PC-9 (cell line): ENCODE measurements around the gene CCDC146. TPM values are rescaled to one million over a fixed set of nuclear protein-coding genes. Genes with fewer than 3 reads are reported as not detected.
"Not testable (repeated sequence)": the region's sequence is repeated elsewhere in the genome, so short reads cannot be mapped to it uniquely, and the experiment has no call there.

Experiments
- BruUV-seq: library from RNA; stranded (reverse); fragments of 400-500 nt; replicated peaks from 2 replicates; lab custom pipeline; 2021; lab: Mats Ljungman, UMichigan
- CTCF ChIA-PET: fragments of 300-600 bp; sonication (Branson Sonifier 250); formaldehyde crosslinking; loops from one replicate; lab custom pipeline; 2022; ENCODE audit warnings: antibody characterized with exemption; lab: Charles Lee
- POLR2A ChIA-PET: fragments of 300-600 bp; sonication (Branson Sonifier 250); formaldehyde crosslinking; loops from one replicate; lab custom pipeline; 2022; ENCODE audit warnings: antibody characterized with exemption; ENCODE audit not compliant: unreplicated experiment; lab: Charles Lee
- DNase-seq, 2 experiments: peaks; one replicate each; pipeline versions ENCODE4 v3.0.0 to v3.0.0-alpha.2; 2015 to 2022; ENCODE audit warnings: mixed read lengths in 1 of 2
- H2AFZ ChIP-seq: fragments of 200-600 bp; sonication (generic); 2 replicates; pipeline ENCODE4 v1.8.1; 2017; ENCODE audit warnings: antibody characterized with exemption
- H3F3A ChIP-seq: fragments of 200-600 bp; sonication (generic); 2 replicates; pipeline ENCODE4 v1.8.1; 2017; ENCODE audit warnings: antibody characterized with exemption, mild to moderate bottlenecking, low read depth; ENCODE audit not compliant: insufficient read depth
- H3K27ac ChIP-seq: fragments of 200-600 bp; sonication (generic); 2 replicates; pipeline ENCODE4 v1.6.1; 2016; ENCODE audit warnings: mixed run types
- H3K27me3 ChIP-seq: fragments of 200-600 bp; sonication (generic); 2 replicates; pipeline ENCODE4 v1.6.1; 2016; ENCODE audit warnings: low read depth, mixed run types; ENCODE audit not compliant: insufficient read depth
- H3K36me3 ChIP-seq: fragments of 200-600 bp; sonication (generic); 2 replicates; pipeline ENCODE4 v1.6.1; 2016; ENCODE audit warnings: low read depth, mixed run types
- H3K4me1 ChIP-seq: fragments of 200-600 bp; sonication (generic); replicated peaks from 2 replicates; pipeline ENCODE4 v1.6.1; 2016; ENCODE audit warnings: mixed run types; ENCODE audit not compliant: insufficient read depth
- H3K4me2 ChIP-seq: fragments of 200-600 bp; sonication (generic); 2 replicates; pipeline ENCODE4 v1.6.1; 2017; ENCODE audit warnings: mixed run types
- H3K4me3 ChIP-seq: fragments of 200-600 bp; sonication (generic); 2 replicates; pipeline ENCODE4 v1.6.1; 2016; ENCODE audit warnings: mixed run types
- H3K79me2 ChIP-seq: fragments of 200-600 bp; sonication (generic); 2 replicates; pipeline ENCODE4 v1.6.1; 2017; ENCODE audit warnings: low read depth, mixed run types
- H3K9me2 ChIP-seq: fragments of 200-600 bp; sonication (generic); 2 replicates; pipeline ENCODE4 v1.8.1; 2017; ENCODE audit warnings: mild to moderate bottlenecking; ENCODE audit not compliant: insufficient read depth
- H3K9me3 ChIP-seq: fragments of 200-600 bp; sonication (generic); 2 replicates; pipeline ENCODE4 v1.8.1; 2016; ENCODE audit warnings: low read depth; ENCODE audit not compliant: insufficient read depth
- H4K20me1 ChIP-seq: fragments of 200-600 bp; sonication (generic); 2 replicates; pipeline ENCODE4 v1.8.1; 2017; ENCODE audit not compliant: insufficient read depth
- EZH2 ChIP-seq: fragments of 200-600 bp; sonication (generic); IDR thresholded peaks from 2 replicates; pipeline ENCODE4 v1.8.0; 2017; ENCODE audit warnings: antibody characterized with exemption, low read depth
- intact Hi-C: fragments of 100-400 bp; cut with micrococcal nuclease; formaldehyde crosslinking; loops from one replicate; pipeline ENCODE4 v1.10.0; 2022; ENCODE audit not compliant: unreplicated experiment
- total RNA-seq: library from RNA; stranded (reverse); gene quantifications from 2 replicates; pipeline ENCODE4 v1.2.3, GENCODE V29; 2021
- TF ChIP-seq, protein P1 (sequence below): fragments of 200-600 bp; sonication (generic); conservative IDR thresholded peaks from 2 replicates; pipeline ENCODE4 v1.6.1; 2017; ENCODE audit warnings: mixed run types, antibody characterized with exemption, mild to moderate bottlenecking, moderate library complexity

Gene CCDC146
- total RNA-seq, 1 experiment from 2014 or later = 15.9 TPM

- Histone ChIP-seq H3K9me2 (no peaks in the 10 kb centered on the region), H3K27ac (no peak overlapping the region), H3K79me2 (no peaks in the 10 kb centered on the region), H3K9me3 (no peaks in the 10 kb centered on the region), H3K27me3 (no peaks in the 10 kb centered on the region), H3K4me1 (peaks cover 7% of the 10 kb centered on the region), H4K20me1 (no peaks in the 10 kb centered on the region), H3K36me3 (no peaks in the 10 kb centered on the region), H3K4me2 (no peak overlapping the region), H3F3A (no peaks in the 10 kb centered on the region), H3K4me3 (no peak overlapping the region), H2AFZ (no peak overlapping the region)
- no peak for TF ChIP-seq EZH2
- TF ChIP-seq, protein P1, sequence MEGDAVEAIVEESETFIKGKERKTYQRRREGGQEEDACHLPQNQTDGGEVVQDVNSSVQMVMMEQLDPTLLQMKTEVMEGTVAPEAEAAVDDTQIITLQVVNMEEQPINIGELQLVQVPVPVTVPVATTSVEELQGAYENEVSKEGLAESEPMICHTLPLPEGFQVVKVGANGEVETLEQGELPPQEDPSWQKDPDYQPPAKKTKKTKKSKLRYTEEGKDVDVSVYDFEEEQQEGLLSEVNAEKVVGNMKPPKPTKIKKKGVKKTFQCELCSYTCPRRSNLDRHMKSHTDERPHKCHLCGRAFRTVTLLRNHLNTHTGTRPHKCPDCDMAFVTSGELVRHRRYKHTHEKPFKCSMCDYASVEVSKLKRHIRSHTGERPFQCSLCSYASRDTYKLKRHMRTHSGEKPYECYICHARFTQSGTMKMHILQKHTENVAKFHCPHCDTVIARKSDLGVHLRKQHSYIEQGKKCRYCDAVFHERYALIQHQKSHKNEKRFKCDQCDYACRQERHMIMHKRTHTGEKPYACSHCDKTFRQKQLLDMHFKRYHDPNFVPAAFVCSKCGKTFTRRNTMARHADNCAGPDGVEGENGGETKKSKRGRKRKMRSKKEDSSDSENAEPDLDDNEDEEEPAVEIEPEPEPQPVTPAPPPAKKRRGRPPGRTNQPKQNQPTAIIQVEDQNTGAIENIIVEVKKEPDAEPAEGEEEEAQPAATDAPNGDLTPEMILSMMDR = no peak
- POLR2A ChIA-PET = no interaction called here
- no peak for DNase-seq
- CTCF ChIA-PET = no interaction called here
- intact Hi-C loops = no loop called here
- no TSS peak for BruUV-seq
These were observed 35.0 kb downstream of the CCDC146 start for GRCh38 chr7:77157446-77157845.

- H3K4me3 ChIP-seq, H3K9me2 ChIP-seq, H3K27me3 ChIP-seq, POLR2A ChIA-PET, H3K27ac ChIP-seq, H3K4me1 ChIP-seq, DNase-seq, H3K79me2 ChIP-seq, H3K9me3 ChIP-seq, H3F3A ChIP-seq, intact Hi-C loops, H3K36me3 ChIP-seq, H2AFZ ChIP-seq, BruUV-seq, H3K4me2 ChIP-seq, H4K20me1 ChIP-seq, CTCF ChIA-PET: not testable (repeated sequence)
These were observed 48.7 kb downstream of the CCDC146 start for GRCh38 chr7:77171073-77171472.

GRCh38 chr7:77172437-77173172, 50.2 kb downstream of the CCDC146 start:
- H2AFZ ChIP-seq, BruUV-seq, DNase-seq, intact Hi-C loops, H3K27ac ChIP-seq, H3K4me1 ChIP-seq, H3K4me3 ChIP-seq, H3K27me3 ChIP-seq, H4K20me1 ChIP-seq, CTCF ChIA-PET, H3K4me2 ChIP-seq, H3K79me2 ChIP-seq, H3K36me3 ChIP-seq, POLR2A ChIA-PET, H3F3A ChIP-seq, H3K9me3 ChIP-seq, H3K9me2 ChIP-seq: not testable (repeated sequence)

GRCh38 chr7:77174418-77174817, 52.0 kb downstream of the CCDC146 start:
- CTCF ChIA-PET, H3K4me1 ChIP-seq, POLR2A ChIA-PET, H3K27ac ChIP-seq, H3K36me3 ChIP-seq, H4K20me1 ChIP-seq, H3K9me2 ChIP-seq, H3F3A ChIP-seq, DNase-seq, H3K79me2 ChIP-seq, H3K4me3 ChIP-seq, intact Hi-C loops, H3K4me2 ChIP-seq, BruUV-seq, H3K9me3 ChIP-seq, H3K27me3 ChIP-seq, H2AFZ ChIP-seq: not testable (repeated sequence)

- H3K9me3 ChIP-seq, intact Hi-C loops, H3K79me2 ChIP-seq, H3K4me1 ChIP-seq, BruUV-seq, H2AFZ ChIP-seq, H3K27me3 ChIP-seq, H3K36me3 ChIP-seq, H4K20me1 ChIP-seq, DNase-seq, H3K4me3 ChIP-seq, CTCF ChIA-PET, H3K9me2 ChIP-seq, POLR2A ChIA-PET, H3K27ac ChIP-seq, H3F3A ChIP-seq, H3K4me2 ChIP-seq: not testable (repeated sequence)
These were observed 52.9 kb downstream of the CCDC146 start for GRCh38 chr7:77175274-77175800.

- H3K4me1 ChIP-seq, H3K79me2 ChIP-seq, DNase-seq, H3K9me2 ChIP-seq, H3K27ac ChIP-seq, H3K9me3 ChIP-seq, H3K4me3 ChIP-seq, H2AFZ ChIP-seq, H3K4me2 ChIP-seq, CTCF ChIA-PET, H3F3A ChIP-seq, BruUV-seq, intact Hi-C loops, H3K27me3 ChIP-seq, H4K20me1 ChIP-seq, POLR2A ChIA-PET, H3K36me3 ChIP-seq: not testable (repeated sequence)
These were observed 55.0 kb downstream of the CCDC146 start for GRCh38 chr7:77177321-77177904.
